GM21723 (cell line): ENCODE data around the gene IVNS1ABP.

Source experiments
- ATAC-seq: cut with Tn5 transposase; IDR thresholded peaks from one replicate; pipeline ENCODE4 v1.9.1; 2021; ENCODE audit warnings: mild to moderate bottlenecking, moderate library complexity; ENCODE audit not compliant: unreplicated experiment

Gene IVNS1ABP

DNA sequence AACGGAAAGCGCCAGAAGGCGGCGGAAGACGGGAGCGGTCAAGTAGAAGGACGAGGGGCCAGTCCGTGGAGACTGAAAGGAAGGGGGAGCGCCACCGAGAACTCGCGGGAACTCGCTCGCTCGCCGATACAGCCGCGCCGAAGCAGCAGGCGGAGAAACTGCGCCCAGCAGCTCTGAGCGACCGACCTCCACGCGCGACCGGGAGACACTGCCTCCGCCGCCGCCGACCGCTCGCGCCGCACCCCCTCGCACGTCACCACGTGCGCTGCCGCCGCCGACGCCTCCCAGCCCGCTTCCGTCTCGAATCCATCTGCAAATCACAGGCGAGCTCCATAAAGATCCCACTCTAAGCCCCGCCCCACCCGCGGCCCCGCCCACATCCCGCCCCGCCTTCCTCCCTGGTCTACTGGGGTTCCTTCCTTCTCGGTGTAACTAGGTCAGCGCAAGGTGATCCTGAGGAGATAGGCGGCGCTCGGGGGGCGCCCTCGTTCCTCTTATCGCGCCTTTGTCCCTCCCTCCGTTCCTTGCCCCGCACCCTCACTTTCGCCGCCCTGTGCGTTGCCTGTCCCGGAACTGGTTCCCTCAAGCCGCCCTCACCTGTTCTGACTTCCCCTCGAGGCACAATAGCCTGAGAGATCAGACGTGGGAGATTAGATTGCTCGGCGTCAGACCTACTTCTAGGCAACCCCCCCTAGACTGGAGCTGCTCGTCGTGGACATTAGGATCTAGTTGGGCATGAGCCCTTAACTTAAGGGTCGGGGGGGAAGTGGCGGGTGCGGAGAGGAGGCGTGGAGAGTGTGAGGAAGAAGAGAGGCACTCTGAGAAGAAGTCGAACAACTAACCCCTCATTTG, at the start of gene IVNS1ABP:
Gene IVNS1ABP, minus strand, starts transcription at position 210 of the 852 bp plus-strand sequence. CDS start 7,750 bp downstream, outside the sequence.
- peak; percentile 79 for ATAC-seq

DNA sequence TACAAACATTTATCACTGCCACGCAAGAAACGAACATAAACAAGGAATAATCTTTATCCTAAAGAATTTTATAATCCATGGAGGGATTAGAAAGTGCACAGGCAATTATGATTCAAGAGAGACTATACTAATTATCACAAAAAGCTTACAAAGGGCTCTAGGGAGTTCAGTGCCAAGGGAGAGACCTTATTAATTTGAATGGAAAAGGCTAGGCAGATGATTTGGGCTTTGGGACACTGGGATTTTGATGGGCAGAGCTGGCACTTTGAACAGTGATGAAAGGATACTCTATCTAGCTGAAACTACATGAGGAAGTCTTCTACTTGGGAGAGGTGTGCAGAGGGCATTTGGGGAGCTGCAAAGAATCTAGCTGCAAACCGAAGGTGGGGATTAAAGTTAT, 48.9 kb upstream of the IVNS1ABP start:
- ATAC-seq: no peak

DNA sequence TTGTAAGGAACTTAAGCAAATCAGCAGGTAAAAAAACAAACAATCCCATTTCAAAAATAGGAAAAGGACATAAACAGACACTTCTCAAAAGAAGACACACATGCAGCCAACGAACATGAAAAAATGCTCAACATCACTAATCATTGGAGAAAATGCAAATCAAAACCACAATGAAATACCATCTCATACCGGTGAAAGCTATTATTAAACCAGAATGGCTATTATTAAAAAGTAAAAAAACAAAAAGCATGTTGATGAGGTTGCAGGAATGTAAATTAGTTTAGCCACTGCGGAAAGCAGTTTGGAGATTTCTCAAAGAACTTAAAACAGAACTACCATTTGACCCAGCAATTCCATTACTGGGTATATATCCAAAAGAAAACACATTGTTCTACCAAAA, 47.5 kb upstream of the IVNS1ABP start:
- ATAC-seq: peak; percentile 59

DNA sequence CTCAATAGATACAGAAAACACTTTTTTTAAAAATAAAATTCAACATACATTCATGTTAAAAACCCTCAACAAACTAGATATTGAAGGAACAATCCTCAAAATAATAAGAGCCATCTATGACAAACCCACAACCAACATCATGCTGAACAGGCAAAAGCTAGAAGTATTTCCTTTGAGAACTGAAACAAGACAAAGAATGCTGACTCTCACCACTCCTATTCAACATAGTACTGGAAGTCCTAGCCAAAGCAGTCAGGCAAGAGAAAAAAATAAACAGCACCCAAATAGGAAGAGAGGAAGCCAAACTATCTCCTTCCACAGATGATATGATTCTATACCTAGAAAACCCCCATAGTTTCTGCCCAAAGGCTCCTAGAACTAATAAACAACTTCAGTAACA, 46.2 kb upstream of the IVNS1ABP start:
- no peak for ATAC-seq

DNA sequence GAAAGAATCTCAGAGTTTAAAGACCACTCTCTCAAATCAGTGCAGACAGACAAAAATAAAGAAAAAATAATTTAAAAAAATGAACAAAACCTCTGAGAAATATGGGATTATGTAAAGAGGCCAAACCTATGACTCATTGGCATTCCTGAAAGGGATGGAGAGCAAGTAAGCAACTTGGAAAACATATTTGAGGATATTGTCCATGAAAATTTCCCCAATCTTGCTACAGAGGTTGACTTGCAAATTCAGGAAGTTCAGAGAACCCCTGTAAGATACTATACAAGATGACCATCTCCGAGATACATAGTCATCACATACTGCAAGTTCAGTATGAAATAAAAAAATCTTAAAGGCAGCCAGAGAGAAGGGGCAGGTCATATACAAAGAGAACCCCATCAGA, 43.7 kb upstream of the IVNS1ABP start:
- no peak for ATAC-seq

DNA sequence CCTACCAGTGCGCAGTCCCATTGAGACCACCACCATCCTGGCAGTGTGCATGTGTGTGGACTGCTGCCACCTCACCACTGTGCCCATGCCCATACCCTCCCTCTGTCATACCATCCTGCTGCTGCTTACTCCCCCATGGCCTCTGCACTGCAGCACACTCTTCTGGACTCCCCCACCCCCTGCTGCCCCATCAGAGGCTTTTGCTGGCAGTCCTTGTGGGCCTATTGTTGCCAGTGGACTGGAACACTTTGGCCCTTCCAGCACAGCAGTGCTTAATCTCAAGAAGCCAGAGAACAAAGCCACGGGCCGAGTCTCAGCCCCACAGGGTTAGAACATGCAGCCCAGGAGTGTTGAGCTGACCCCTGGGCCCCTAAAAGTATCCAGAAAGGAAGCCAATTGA, 41.9 kb upstream of the IVNS1ABP start:
- ATAC-seq: no peak

- ATAC-seq: no peak
Observed at GRCh38 chr1:185355947-185356346, 38.9 kb upstream of the IVNS1ABP start.

DNA sequence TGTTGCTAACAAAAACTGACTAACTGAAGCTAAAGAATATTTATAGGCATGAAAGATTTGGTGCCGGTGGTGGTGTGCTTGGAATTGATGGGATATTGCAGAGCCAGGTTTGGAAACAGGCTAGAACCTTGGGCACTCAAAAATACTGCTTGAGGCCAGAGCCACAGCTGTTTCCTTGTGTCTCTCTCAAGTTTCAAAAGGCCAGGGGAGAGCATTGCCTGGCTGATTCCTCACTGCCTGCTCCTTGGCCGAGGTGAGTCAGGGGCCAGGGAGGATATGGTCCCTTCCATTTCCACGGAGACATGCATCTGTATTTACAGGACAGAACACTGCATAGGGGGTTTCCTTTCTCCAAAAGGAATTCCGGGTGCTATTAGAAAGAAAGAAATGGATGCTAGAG, 36.1 kb upstream of the IVNS1ABP start:
- ATAC-seq: no peak

DNA sequence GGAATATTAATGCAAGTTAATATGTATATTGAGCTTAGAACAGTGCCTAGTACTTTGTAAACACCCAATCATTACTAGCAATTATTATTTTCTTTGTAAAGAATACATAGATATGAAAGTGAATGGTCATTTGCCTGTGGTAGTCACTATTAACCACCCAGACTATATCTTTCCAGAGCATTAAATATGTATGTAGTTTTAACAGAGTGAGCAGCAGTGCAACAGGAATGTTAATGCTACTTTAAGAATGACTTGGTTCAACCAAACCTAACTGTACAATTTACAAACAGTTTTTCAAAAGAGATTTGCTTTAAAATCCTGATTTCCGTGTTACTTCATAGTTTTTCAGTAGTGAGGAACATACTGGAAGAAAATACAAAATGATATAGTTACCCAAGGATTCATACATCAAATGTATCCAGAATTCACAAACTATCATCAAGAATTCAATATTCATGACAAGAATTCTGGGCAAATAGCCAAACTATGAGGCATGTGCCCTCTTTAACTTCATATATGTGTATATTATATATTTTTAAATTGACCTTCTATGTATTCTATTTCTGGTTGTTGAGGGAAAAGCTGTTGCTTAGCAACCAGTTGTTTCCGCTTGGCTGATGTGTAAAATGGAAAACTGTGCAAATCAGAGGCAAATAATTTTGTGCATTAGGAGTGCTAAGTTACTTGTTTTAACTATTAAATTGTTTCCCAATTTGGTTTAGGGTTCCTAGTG, 34.9 kb upstream of the IVNS1ABP start:
- ATAC-seq: no peak

GRCh38 chr1:185350027-185350442, 33.0 kb upstream of the IVNS1ABP start:
- no peak for ATAC-seq

- ATAC-seq: no peak
Observed at GRCh38 chr1:185349556-185349955, 32.5 kb upstream of the IVNS1ABP start.

DNA sequence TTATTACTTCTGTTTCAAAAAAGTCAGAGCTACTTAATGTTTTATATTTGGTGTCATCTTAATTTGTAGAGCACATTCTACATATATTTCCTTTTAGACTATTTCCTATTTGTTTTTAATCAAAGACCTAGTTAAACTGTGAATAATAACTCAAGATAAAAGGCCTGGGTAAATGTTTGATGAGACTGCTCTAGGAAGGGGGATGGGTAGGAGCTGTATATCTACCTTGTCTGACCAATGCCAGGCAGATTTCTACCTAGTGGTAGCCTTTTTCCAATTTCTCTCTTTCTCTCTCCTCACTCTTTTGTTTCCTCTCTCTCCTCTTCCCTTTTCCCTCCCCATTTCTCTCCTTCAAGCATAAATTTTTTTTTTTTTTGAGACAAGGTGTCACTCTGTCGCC, 31.9 kb upstream of the IVNS1ABP start:
- no peak for ATAC-seq

- ATAC-seq: no peak
Observed at GRCh38 chr1:185348296-185348695, 31.3 kb upstream of the IVNS1ABP start.

DNA sequence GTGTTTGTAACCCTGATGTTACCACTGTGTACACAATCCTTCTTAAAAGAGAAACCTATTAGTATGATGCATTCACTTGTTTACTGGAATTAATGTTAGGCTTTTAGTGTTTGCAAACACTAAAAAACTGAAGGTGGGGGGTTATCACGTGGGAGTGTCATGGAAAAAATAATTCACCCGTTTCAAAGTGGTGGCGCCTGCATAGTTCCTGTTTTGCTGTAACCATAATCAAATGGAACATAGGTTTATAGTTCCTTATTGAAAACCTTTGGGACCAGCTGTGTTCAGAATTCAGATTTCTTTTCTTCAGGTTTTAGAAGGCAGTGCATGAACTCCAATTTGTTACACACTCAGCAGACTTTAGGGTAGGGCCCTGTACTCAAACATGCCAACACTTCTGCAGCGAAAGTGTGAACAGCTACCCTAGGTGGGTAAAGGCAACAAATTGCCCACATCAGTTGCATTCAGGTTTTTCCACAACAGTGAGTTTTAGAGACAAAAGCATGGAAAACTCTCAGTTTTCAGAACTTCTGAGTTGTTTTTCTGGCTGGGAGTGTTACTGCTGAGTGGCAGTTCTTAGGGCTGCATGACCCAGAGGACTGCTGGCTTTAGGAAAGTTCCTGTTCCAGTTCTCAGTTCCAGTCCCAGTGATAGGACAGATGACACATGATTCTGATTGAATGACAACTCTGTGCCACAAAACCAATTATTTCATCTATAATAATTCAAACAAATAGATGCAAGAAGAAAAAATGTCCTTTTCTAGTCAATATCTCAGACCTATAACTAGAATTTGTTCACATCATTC, 29.1 kb upstream of the IVNS1ABP start:
- peak; percentile 57 for ATAC-seq

DNA sequence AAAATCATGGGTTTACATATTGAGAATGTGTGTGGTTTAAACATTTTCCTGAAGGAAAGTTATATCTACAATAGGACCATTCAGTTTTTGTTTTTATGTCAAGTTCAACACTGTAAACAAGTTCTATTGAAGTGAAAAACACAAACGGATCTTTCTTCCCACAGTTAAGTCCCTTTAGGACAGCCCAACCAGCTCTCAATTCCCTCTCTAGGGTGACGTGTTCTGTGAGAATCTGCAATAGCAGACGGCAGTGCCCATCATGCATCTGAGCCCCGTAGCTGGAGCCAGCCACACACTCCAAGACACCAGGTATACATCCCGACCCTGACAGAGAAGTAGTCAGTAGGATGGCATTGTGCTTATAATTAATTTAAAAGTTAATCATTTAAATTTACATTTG, 26.3 kb upstream of the IVNS1ABP start:
- ATAC-seq: no peak

GRCh38 chr1:185342672-185343259, 25.7 kb upstream of the IVNS1ABP start:
- no peak for ATAC-seq

GRCh38 chr1:185342017-185342416, 25.0 kb upstream of the IVNS1ABP start:
- ATAC-seq: no peak

GRCh38 chr1:185341196-185341781, 24.2 kb upstream of the IVNS1ABP start:
- no peak for ATAC-seq

- peak; percentile 98 for ATAC-seq
Observed at GRCh38 chr1:185338719-185339622, 21.9 kb upstream of the IVNS1ABP start.

DNA sequence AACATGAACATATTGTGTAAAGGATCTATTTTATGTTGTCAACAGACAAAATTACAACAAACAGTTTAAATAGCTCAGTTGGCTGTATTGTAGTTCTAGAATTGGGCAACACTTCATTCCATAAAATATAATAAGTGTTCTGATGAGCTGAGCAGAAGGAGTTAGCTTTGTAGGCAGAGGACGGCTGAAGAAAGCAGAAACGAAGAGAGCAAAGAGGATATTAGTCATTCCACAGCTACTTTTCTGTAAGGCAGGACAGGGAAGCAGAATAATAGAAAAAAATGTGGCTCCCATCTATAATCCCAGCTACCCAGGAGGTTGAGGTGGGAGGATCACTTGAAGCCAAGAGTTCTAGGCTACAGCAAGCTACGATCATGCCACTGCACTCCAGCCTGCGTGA, 20.2 kb upstream of the IVNS1ABP start:
- ATAC-seq: no peak
